ENCODE measurements around the gene PTAFR.

Gene PTAFR, protein sequence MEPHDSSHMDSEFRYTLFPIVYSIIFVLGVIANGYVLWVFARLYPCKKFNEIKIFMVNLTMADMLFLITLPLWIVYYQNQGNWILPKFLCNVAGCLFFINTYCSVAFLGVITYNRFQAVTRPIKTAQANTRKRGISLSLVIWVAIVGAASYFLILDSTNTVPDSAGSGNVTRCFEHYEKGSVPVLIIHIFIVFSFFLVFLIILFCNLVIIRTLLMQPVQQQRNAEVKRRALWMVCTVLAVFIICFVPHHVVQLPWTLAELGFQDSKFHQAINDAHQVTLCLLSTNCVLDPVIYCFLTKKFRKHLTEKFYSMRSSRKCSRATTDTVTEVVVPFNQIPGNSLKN

DNA sequence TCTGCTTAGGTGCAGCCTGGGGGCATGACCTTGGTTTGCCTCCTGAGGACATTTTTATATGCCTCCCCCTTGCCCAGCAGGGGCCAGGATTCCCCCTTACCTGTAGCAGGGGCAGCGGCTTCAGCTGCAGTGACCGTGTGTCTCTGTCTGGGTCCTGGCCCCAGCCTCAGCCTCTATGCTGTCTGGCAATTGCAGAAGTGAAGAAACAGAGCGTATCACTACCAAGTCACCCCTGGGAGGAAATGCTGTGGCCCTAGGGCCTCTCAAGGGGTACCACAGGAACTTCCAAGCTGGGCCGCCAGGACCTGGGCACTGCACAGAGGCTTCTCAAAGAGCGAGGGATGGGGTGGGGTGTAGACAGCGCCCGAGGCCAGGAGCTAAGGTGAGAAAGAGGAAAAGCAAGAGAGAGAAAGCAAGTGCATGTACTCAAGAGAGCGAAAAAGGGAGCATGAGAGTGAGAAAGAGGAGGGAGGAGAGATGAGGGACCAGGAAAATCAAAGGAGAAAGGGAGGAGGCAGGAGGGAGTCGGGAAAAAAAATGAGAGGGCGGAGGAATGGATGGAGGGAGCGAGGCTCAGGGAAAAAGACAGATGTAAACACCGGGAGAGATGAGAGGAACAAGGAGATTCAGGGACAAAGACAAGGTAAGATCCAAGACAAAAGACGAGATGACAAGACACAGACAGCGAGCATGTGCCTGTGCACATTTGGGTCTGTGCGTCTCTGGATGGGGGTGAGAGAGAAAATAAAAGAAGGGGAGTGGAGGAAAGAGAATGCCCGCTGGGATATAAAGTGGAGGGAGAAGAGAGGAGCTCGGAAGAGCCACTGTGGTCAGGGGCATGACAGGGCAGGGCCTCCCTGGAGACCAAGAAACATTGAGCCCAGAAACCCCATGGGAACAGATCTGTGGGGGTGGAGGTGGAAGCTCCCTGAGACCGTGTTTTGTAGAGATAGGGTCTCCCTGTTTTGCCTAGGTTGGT, at the start of gene PTAFR:
Gene PTAFR, minus strand, starts transcription at position 199 of the 979 bp plus-strand sequence. CDS start 25,669 bp downstream, outside the sequence.
- FAIRE-seq: peak; percentile 89
- no peak for DNase-seq (ENCODE audit: extremely low spot score, insufficient read length, low read depth)

DNA sequence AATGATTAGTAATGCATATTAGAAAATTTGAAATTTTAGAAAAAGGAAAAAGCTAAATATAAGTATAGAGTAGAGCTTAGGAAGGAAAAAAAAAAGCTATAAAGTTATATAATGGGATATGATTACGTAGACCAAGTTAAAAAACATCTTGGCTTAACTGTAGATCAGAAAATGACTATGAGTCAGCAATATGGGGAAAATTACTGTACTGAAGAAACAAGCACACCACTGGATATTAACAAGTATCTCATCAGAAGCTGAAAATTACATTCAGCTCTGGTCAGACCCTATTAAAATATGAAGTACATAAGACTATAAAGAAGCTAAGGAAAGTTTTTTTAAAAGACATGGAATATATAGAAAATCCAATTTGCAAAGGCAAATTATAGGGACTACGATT, 36.8 kb upstream of the PTAFR start:
- FAIRE-seq (no peak), DNase-seq (ENCODE audit: extremely low spot score, insufficient read length, low read depth) (no peak)

DNA sequence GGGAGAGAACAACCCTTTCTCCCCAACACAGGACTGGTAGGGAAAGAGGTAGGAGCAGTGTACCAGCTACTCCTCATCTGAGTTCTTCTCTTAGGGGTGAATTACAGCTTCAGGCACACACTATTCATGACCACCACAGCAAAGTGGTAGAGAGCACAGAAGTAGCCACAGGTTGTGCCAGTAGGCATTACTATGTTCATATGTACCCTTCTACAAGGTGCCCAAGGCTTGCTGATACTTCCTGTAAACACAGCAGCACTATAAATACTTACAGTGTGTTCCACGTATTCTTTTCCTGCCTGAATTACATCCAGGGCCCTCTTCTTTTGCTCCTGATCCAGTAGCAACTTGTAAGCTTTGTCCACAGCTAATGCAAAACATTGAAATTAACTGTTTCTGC, 33.2 kb upstream of the PTAFR start:
- no peak for FAIRE-seq

DNA sequence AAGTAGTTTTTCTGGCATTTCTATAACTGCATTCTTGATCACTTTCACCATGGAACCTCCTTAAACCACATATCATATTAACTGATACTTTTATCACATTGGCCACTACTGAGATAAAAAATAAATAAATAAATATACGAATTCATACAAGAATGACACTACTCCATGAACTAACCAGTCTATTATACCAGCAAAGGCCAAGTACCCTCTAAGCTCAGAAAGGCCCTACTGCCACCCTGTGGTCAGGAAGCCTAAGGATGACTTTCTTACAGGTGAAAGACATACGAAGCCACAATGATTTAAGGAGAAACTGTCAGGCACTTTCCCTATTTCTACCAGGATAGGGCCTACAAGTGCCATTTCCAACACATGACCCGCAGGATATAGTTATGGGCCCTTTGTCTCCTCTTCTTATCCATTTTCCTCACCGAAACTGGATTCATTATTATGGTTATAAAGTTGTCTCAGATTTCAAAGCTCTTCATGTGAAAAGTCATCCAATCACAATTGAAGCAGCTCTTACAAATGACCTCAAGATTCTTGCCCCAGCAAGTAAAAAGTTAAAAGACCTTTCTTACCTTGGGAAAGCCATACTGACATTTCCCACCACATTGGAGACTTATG, 32.4 kb upstream of the PTAFR start:
- FAIRE-seq (peak; percentile 86), DNase-seq (ENCODE audit: extremely low spot score, insufficient read length, low read depth) (peak; percentile 43)

More for the DNA sequence above, 33.2 kb upstream of the PTAFR start:
- no peak for DNase-seq (ENCODE audit: extremely low spot score, insufficient read length, low read depth)

DNA sequence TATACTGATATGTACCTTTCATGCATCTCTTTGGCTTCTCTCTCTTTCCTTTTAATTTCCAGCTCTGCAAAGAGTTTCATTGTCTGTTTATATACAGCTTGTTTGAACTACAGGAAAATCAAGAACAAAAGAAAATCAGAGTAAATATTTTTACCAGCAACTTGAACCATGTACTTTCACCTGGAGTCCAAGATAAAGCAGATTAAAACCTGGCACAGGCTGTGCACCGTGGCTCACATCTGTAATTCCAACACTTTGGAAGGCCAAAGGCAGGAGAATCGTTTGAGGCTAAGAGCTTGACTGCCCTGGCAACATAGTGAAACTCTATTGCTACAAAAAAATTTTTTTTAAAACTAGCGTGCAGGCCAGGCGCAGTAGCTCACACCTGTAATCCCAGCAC, 28.8 kb upstream of the PTAFR start:
- no peak for DNase-seq (ENCODE audit: extremely low spot score, insufficient read length, low read depth)
- FAIRE-seq: no peak

DNA sequence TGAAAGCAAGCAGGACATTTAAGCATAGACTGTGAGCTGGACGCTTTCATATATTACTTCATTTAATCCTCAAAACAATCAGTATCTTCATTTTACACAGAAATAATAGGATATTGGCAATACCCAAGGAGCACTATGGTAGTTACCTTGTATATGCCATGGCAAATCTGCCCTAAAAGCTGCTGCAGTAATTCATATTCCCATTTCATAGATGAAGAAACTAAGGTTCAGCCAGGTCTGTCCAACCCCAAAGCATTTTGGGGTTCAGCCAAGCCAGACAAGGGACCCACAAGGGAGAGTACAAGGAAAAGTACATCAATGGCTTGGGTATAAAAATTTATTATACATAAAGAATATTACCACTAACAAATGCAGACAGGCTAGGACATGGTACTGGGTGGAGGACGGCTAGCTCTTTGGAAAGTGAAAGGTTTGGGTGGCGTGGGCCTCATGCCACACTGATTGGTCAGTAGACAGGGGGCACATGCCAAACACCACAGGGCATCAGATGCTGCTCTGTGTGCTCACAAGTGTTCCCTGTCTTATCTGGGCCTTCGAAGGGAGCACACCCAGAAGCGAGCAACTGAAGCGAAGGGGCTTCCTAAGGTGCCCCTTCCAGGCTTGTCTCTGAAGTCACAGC, 23.9 kb upstream of the PTAFR start:
- DNase-seq (ENCODE audit: extremely low spot score, insufficient read length, low read depth) (no peak), FAIRE-seq (peak; percentile 36)

DNA sequence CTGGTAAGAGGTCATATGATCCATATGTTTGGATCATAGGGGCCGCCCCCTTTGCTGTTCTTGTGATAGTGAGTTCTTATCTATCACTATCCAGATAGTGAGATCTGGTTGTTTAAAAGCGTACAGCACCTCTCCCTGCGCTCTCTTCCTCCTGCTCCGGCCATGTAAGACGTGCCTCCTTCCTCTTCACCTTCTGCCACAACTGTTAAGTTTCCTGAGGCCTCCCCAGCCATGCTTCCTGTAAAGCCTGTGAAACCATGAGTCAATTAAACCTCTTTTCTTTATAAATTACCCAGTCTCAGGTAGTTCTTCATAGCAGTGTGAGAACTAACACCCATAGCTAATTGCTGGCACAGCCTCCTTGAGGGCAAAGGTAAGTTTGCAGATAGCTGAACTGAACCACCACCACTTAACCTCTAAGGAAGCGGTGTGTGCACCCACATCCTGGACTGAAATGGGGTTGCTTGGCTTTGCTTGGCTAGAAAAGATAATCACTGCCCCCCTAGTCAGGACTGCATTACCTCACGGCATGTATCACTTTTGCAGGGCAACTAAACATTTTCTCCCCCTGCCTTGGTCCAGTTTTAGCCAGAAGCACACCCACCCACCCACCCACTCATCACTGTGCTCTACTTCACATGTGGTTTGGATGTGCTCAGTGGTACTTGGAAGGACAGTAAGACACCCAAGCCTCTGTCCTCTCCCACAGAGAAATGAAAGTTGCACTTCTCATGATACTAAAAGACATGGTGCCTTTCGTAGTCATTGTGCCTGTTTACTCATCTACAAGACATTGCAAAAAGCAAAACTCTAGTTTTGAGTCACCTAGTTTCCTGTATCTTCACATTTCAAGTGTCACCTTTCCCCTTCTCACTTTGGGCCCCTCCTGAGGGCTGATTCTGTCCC, 23.1 kb upstream of the PTAFR start:
- peak; percentile 96 for FAIRE-seq
- peak; percentile 76 for DNase-seq (ENCODE audit: extremely low spot score, insufficient read length, low read depth)

DNA sequence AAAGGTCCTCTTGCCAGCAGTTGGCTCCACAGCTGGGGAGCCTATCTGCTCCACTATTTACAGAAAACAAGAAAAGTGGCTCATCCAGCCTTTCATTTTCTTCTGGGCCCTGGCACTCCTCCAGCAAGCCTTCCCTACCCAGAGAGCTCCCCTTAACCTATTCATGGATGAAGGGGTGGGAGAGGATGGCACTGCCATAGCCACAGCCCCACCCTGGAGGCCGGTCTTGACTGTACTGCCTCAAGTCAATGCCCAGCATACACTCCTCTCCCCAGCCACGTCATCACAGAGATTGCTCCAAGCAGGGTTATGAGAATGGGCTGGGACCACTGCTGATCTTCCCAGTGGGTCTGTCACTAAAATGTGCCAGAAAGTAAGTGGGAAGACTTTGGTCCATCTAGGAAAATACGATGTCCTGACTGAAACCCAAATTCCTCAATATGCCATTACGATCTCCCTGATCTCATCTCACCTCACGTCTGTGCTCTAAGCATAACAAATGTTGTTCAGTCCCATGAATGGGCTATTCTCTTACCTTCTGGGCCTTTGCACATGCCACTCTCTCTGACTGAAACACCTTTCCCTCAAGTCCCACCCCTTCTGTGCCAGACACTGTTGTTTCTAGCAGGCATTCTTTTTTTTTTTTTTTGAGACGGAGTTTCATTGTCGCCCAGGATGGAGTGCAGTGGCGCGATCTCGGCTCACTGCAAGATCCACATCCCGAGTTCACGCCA, 21.4 kb upstream of the PTAFR start:
- DNase-seq (ENCODE audit: extremely low spot score, insufficient read length, low read depth) (no peak), FAIRE-seq (peak; percentile 31)

DNA sequence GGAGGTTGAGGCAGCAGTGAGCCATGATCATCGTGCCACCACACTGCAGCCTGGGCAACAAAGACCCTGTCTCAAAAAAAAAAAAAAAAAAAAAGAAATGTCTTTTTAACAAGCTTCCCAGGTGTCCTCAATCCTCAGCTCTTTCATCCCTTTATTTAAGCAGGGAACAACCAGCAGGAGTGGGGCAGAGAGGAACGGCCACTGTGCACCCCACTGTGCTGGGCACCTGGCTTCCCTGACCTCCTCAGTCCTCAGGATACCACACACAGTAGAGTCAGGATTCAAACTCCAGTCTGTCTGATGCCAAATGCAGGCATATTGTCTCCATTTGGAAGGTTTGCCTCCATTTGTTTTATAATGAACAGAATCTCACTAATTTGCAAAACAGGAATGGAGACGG, 19.8 kb upstream of the PTAFR start:
- DNase-seq (ENCODE audit: extremely low spot score, insufficient read length, low read depth) (no peak), FAIRE-seq (no peak)

DNA sequence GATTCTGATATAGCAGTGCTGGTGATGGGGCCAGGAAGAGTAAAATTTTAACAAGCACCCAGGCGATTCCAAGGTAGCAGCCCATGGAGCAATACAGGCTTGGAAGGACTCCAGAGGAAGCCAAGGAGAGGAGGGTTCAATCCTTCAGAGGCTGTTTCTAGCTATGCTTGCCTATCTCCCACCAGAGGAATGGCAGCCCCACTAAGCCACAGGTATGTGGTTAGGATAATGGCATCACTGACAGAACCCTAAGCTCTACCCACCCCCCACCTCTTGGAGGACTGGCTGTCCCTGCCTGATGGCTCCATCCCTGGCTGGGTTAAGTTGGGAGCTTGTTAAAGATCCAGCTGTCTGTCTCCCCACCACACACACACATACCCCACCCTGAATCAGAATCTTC, 19.3 kb upstream of the PTAFR start:
- DNase-seq (ENCODE audit: extremely low spot score, insufficient read length, low read depth) (no peak), FAIRE-seq (no peak)

DNA sequence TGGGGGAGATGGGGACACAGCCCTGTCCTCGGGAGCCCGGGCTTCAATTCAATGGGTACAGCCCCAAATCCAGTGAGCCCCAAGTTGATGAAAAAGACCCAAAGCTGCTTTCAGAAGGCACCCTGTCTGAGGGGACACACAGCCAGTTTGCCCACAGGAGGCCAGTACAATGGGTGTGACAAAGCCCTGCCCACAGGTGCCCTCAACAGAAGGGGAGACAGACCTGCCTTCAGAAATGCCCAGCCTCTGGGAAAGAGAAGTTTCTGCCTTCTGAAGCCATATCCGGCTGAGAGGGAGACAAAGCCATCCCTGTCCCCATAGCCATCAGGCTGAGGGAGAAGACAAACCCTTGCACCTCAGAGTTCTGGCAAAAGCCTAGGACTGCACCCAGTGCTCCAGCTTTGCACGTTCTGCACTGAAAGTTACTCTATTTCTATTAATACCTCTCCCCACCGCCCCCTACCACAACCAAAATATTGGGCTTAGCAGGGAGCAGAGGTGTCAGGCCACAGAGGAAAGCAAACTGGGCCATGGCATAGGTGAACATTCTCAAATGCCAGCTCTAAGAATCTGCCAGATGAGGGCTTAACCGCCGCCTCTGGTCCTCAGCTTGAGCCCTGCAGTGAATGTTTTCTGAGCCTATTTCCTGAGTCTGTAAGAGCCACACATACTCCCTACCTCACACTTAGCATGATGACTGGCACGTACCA, 18.0 kb upstream of the PTAFR start:
- no peak for DNase-seq (ENCODE audit: extremely low spot score, insufficient read length, low read depth)
- FAIRE-seq: no peak

DNA sequence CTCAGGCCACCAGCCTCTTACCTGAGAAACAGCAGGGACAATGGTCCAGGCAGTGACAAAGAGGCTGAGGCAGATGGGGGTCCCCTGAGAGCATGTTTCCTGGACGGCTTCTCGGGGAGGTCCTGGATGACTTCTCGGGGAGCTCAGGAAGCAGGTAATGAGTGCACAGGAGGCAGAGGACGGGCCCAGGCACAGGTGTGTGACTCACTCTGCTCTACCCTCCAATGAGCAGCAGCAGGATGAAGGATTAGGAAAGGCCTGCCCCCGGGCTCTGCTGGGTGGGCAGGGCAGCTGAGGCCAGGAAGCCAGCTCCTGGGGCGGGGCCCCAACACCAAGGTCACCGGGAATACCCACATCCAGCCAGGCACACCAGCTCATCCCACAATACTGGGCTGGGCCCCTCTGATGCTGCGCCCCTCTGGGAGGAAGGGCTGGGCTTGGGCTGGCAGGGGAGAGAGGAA, 17.2 kb upstream of the PTAFR start:
- FAIRE-seq (no peak), DNase-seq (ENCODE audit: extremely low spot score, insufficient read length, low read depth) (no peak)

DNA sequence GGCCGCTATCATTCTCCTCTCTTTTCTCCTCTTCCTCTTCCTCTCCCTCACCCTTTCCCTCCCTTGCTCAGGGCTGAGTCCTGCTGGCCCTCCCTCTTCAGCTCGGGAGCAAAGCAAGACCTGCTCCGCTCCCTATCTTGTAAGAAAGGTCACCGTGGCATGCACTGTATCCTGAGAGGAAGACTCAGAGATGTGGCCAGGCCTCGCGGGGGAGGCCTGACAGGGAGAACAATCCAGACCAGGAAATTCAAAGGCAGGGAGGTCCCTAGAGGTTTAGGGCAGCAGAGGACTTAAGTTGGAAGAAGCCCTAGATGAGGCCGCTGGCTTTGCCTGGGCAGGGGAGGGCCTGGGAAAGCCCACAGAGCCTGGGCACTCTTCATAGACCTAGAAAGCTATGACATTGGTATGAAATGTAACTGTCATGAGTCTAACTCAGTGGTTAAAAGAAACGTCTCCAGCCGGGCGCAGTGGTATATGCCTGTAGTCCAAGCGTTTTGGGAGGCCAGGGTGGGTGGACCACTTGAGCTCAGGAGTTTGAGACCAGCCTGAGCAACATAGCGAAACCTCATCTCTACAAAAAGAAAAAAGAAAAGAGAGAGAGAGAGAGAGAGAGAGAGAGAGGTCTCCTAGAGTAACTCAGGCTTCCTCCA, 14.6 kb upstream of the PTAFR start:
- FAIRE-seq: no peak

DNA sequence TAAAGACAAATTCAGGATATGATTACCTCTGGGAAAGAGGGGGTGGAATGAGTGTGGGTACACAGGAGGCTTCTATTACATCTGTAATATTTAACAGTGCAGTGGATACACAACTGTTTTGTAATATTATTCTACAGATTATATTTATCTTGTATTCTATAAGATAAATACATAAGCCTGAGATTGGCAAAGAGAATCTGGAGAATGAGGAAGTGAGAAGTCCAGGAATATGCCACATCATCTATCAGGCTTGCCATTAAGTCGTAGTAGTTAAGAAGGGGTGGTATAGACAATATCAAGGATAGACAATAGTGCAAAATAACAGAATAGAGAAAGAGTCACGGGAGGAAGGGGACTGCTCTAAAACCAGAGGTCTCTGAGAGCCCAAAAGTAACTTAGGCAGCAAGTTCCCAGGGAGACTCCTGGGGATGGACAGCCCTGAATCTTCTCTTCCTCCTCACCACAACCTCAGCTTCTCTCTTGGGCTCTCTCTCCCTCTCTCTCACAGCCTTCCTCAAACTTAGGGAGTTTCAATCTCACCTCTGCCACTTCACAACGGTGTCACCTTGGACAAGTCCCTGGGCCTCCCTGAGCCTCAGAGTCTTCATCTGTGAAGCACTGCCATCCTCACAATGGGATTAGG, 14.0 kb upstream of the PTAFR start:
- FAIRE-seq (no peak), DNase-seq (ENCODE audit: extremely low spot score, insufficient read length, low read depth) (no peak)

More for the DNA sequence above, 14.6 kb upstream of the PTAFR start:
- no peak for DNase-seq (ENCODE audit: extremely low spot score, insufficient read length, low read depth)

DNA sequence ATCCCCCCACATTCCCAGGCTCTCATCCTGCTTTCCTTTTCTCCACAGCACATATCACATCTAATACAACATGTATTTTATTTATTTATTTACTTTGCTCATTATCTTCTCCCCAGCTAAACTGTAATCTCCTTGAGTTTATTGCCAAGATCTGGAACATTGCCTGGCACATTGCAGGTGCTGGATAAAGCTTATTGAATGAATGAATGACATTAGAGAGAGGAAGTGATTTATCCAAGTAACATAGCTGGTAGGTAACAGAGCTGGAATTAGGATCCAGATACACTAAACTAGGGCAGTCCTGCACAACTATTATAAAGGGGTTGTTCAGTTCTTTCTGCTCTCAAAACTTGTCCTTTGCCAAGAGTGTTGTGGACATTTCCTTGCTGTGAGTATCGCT, 8.6 kb upstream of the PTAFR start:
- DNase-seq (ENCODE audit: extremely low spot score, insufficient read length, low read depth) (no peak), FAIRE-seq (no peak)

DNA sequence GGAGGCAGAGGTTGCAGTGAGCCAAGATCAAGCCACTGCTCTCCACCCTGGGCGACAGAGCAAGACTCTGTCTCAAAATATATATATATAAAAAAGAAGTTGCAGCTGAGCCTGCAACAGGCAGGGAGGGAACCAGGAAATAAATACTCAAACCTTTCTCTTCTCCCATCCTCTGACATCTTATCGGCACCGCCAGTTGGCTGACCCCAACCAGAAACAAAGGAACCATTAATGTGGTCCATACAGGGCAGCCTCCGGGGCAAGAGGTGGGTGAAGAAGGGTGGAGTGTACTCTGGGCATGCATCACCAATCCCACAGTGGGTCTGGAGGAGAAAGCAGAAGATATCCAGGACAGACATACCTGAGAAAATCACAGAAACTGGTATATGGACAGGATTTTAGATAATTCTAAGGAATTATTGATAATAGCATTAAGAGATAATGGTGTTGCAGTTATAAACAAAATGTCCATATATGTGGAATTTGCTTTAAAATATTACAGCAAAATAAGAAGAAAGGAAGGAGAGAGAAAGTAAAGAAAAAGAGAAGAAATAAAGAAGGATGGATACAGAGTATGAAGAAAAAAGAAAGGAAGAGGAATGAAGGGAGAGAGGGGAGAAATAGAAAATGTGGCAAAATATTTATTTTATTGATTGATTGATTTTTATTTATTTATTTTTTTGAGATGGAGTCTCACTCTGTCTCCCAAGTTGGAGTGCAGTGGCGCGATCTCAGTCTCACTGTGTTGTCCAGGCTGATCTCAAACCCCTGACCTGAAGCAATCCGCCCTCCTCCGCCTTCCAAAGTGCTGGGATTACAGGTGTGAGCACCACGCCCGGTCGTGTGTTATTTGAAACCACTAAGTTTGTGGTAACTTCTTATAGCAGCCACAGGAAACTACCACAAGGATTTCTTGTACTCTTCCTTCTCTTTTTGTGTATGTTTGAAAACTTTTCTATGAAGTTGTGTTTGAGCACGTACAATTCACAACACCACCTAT, 4.1 kb upstream of the PTAFR start:
- FAIRE-seq (no peak), DNase-seq (ENCODE audit: extremely low spot score, insufficient read length, low read depth) (no peak)

Data from GM18507 (cell line).